Epithelial cell of prostate (primary cell): Measurements from ENCODE around the gene MARK1.
A peak's percentile ranks its signal among the peaks of the same experiment; 100 is the strongest.

Experiments
- DNase-seq: peaks from one replicate; pipeline ENCODE4 v3.0.0-alpha.2; 2011; ENCODE audit warnings: low read depth, low spot score
- H3K27ac ChIP-seq: fragments of 450-650 bp; 2 replicates; pipeline ENCODE4 v1.5.1; 2017; ENCODE audit warnings: mild to moderate bottlenecking

The MARK1 gene

DNA sequence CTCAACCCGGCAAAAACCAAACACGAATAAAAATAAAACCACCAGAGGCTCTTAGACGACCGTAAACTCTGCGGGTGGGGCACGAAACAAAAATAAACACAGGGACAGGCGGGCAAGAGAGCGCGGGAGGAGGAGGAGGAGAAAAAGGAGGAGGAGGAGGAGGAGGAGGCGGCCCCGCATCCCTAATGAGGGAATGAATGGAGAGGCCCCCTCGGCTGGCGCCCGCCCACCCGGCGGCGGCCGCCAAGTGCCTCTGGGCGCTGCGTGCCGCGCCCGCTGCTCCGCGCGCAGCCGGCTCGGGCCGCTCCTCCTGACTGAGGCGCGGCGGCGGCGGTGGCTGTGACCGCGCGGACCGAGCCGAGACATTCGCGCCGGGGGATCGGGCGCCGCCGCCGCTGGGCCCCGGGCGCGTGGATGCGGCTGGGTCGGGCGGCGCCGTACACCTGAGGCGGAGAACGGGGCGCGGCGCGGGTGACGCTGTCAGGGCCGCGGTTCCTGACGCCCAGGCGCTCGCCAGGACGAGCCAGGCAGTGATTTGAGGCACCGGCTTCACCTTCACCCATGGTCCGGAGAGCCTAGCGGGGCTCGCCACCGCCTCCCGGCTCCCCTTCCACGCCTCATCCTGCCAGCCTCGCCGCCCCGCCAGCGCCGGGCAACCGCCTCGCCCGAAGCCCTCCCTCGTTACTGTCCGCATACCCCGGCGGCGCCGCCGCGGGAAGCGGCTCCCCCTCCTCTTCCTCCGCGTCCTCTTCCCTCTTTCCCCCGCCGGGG, at the start of gene MARK1:
MARK1 (plus strand) TSS at position 229 of the 771 bp plus-strand sequence. CDS start 687 bp downstream, outside the sequence.
- H3K27ac ChIP-seq, result peak within 1 kb of the TSS; percentile 69
- no peak for DNase-seq

DNA sequence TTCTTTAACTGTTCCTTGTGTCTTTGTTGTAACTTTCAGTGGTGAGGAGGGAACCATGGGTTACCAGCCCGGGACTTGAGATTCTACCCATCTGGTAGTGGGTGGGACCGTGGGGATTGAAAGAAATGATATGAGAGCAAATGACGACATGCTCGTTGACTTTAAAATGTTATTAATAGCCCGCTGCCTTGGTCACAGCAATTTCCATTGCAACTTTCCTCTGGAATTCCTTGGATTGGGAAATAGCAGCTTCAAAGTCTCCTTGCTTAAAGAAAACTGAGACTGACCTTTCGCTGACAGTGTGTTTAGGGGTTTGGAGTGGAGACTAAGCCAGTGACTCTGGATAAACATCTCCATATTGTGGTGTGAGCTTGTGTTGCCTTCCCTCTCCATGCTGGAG, 44.2 kb upstream of the MARK1 start:
- DNase-seq, result no peak
- no peak overlapping the region for H3K27ac ChIP-seq

DNA sequence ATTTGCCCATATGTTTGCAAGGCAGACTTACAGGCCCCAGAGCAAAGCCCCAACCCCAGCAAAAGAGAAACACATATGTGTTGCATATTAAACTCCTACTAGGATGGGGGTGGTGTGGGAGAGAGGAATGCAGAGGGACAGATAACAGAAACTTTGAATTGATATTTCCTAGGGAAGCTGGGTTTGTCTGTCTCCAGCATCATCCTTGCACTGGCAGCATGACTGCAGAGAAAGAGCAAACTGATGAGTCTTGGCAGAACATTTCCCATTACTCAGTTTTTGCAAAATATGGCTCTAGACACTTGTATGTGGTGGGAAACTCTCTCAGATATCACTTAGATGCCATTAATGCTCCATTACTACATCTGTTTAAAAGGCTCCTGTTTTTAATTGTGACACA, 43.8 kb upstream of the MARK1 start:
- H3K27ac ChIP-seq, result no peak overlapping the region
- DNase-seq, result no peak

DNA sequence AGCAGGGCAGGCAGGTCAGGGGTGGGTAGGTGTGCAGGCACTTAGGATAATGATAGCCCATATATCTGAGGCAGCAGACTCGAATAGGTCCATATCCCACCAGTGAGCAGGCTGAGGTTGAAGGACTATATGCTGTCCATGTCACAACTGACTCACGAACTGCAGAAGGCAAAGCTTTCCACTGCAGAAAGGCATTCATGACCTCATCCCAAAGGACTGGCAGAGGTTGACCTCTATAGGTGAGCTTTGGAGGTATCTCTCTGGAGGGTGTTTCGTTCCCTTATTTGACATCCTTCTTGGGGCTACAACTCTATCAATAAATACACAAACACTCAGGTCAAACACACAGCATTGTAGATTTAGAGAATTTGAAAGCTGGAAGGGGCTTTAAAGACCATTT, 42.8 kb upstream of the MARK1 start:
- no peak for DNase-seq
- no peak overlapping the region for H3K27ac ChIP-seq

DNA sequence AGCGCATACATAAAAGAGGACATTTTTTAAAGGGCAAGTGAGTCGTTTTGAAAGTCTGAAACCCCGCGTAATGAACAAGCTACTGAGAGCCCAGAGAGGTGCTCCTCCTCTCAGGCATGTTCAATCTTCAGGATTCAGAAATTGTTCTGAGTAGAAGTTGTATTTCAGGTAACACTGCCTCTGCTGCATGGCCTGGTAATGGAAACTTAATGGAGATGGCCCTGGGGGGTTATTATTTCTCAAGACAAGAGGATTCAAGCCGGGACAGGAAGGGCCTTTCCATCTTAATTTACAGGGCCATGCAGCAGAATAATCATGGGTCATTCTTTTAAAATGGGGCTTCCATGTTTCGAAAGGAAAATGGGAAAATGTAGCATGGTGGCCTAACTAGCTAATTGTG, 42.1 kb upstream of the MARK1 start:
- no peak for DNase-seq
- H3K27ac ChIP-seq, result no peak overlapping the region

DNA sequence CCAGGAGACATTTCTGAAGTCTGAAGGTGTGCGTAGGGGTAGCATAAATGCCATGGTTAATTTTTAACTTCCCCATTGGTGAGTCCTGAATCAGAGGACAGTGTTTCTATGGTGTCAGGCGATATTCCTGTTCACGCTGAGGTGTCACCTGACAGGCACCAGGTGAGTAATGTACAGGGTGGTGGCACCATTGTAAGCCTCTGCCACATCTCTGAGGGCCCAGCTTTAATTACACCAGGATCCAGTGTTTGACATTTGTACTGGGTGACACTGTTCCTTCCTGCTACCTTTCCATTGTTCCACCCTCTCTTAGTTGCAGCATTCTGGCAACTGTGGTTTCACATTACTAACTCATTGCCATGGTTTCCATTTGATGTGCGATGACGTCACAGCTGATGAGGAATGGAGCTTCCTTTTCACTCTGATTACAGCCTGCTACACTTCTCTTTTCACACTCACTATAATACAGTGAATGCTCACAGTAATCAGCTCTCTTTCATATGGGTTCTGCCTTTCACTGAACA, 40.6 kb upstream of the MARK1 start:
- H3K27ac ChIP-seq, result peak overlapping the region; percentile 69
- DNase-seq, result peak; percentile 57

DNA sequence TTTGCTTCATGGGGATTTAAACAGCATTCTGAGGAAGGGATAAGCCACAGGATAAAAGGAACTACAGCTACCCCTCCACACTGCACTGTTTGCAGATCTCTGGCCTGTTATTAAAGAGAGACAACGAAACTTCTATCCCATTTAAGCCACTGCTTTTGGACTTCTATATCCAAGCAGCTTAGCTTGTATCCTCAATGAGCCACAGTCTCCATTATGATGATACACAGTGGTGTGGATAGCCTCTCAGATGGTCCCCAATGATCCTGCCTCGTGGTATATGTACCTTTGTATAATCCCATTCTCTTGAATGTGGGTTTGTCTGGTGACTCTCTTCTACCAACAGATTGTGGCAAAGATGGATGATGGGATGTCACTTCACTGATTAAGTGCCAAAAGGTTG, 36.0 kb upstream of the MARK1 start:
- no peak overlapping the region for H3K27ac ChIP-seq
- no peak for DNase-seq

DNA sequence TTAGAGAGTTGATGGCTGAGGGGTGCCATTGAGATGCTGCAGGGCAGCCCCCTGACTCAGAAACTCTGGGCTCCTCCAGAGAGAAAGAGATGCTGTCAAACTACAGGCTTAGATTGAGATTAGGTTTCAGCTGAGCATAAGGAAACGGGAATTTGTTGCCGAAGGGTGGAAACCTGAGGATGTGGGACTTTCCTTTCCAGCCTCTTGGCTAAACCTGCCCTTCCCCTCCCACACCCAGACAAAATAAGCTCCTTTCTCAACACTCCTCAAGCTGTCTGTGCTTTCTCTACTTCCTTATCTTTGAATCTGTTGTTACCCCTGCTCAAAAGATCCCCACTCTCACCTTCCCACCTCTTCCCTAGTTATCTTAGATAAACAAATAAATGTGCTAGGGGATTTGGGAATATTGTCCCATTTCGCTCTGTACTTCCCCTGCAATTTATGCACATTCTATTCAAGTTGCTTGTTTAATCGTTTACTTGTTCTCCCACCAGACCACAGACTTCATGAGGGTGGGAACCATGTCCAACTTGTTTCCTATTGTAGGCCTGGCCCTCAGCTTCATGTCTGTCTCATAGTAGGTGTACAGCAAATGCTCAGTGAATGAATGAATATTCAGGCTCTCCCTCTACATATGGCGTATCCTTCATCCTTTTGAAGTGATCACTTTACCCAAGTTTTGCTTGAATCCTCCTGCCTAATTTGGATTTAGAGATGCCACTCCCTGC, 30.6 kb upstream of the MARK1 start:
- DNase-seq, result no peak
- H3K27ac ChIP-seq, result peak overlapping the region; percentile 11

DNA sequence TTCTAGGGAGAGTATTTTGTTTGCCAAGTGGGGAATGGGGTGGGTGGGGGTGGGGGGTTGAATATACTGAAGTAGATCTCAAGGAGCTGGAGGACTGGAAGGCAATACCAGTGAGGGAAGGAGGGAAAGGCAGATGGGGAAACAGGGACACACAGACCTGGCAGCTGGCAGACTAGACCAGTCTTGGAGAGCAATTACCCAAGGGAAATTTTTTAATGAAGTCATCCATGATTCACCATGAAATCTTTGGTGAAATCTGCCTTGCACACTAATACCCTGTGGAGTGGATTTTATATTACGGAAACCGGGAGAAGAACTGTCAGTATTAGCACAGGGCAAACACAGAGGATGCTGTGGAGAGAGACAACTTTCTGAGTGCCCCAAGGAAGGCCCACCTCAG, 29.7 kb upstream of the MARK1 start:
- H3K27ac ChIP-seq, result peak overlapping the region; percentile 11
- peak; percentile 40 for DNase-seq

DNA sequence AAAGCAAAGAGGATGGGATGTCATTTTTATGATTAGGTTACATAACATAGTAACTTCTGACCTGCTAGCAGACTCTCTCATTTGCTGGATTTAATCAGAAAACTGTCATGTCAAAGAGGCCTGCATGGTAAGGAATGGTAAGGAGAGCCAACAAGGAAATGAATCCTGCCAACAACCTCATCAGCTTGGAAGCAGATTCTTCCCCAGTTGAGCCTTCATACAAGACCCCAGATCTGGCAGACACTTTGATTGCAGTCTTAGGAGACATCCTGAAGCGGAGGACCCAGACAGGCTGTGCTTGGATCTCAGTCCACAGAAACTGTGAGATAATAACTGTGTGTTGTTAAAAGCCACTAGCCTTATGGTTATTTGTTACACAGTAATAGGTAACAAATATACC, 27.6 kb upstream of the MARK1 start:
- H3K27ac ChIP-seq, result no peak overlapping the region
- DNase-seq, result no peak

DNA sequence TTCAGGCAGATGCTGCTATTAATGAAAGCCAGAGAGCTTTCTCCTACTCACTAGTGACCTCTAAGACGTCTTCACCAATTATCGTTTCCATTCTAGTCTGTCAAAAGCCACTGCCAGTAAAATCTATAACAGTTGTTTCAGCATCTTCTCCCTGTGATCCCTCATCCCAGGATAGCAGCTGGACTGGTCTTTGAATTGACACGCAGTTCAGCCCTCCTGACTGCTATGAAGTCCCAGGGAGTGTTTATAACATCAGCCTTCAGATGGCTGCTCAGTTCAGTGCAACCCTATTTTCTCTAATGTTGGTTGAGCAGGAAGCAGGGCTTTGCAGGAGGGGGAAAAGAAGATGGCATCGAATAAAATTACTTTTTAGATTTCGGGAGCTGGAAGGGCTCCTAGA, 23.6 kb upstream of the MARK1 start:
- no peak for DNase-seq
- H3K27ac ChIP-seq, result no peak overlapping the region

DNA sequence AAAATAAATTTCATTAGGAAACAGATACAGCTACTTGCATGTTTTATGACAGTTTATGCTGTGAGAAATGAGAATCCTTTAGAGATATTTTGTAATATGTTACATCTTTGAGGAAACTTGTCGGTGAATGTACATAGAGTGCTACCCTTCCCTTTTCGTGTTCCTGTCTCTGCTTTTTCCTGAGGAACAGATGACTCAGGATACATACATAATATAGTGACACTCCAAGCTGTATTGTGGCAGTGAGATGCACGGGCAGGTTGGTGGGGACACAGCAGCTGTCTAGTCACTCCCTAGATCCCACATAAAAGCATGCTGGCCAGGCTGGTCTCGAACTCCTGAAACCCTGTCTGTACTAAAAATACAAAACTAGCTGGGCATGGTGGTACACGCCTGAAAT, 20.9 kb upstream of the MARK1 start:
- no peak overlapping the region for H3K27ac ChIP-seq
- DNase-seq, result no peak

DNA sequence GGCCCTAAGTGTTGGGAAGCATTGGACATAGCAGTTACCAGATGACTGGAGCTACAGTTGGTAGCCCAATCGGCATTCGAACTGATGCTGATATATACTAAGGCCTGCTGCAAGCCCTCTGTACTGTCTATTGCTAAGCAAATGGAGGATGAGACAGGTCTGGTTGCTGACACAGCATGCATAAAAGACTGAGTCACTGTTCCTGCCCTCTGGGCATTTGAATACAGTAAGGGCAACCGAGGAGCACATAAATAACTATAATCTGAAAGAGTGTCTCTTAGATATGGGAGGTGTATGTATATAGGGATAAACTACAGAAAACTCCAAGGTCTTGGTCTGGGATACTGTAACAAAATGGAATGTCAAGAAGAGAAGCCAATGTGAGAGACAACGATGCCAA, 16.8 kb upstream of the MARK1 start:
- peak; percentile 74 for DNase-seq
- peak overlapping the region; percentile 38 for H3K27ac ChIP-seq

DNA sequence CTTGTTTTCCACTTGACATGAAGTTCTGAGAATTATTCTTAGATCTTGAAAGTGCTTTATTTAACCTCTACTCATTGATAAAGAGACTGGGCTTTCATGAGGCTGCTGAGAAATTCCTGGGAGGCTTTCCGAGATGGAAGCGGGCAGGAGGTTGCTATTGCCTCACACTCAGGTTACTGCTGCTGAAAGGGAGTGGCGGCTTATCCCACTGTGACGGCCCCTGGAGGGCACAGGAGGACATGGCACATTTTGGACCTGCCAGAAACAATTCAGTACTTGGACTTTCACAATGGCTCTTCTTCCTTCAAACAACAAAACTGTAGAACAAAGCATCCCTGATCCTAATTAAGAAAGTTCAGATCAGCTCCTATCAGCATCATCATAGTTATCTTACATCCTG, 16.2 kb upstream of the MARK1 start:
- peak overlapping the region; percentile 38 for H3K27ac ChIP-seq
- no peak for DNase-seq

DNA sequence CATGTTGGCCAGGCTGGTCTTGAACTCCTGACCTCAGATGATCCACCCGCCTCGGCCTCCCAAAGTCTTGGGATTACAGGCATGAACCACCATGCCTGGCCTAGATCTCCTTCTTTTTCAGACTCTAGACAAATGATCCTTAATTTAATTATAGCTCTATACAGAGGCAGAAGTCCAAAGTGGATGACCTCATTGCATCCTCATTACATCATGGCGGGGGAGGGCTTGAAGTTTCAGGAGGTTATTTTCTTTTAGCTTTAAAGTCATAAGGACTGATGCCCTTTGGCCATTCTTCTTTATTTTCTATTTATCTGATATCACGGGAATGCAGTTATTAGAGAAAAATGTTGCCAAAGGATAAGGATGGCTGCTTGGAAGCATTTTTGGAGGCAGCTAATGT, 14.1 kb upstream of the MARK1 start:
- H3K27ac ChIP-seq, result peak overlapping the region; percentile 98

DNA sequence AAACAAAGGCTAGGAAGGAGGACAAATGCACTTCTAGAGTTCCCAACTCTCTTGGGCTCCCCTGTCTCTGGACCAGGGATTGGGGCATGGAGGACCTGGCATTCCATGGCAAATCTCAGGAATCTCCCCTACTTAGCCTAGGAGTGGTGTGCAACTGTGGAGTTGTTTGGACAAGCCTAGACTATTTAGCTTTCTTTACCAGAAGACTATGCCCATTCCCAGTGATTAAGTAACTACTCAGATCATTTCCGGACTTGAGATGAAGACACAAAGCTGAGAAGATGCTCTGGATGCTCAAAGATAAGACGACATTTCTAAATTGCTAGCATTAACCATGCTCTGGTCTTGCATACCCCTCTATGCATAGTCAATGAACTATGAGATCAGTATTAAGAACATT, 13.7 kb upstream of the MARK1 start:
- peak overlapping the region; percentile 98 for H3K27ac ChIP-seq
- no peak for DNase-seq

More for the DNA sequence above, 14.1 kb upstream of the MARK1 start:
- DNase-seq, result no peak

DNA sequence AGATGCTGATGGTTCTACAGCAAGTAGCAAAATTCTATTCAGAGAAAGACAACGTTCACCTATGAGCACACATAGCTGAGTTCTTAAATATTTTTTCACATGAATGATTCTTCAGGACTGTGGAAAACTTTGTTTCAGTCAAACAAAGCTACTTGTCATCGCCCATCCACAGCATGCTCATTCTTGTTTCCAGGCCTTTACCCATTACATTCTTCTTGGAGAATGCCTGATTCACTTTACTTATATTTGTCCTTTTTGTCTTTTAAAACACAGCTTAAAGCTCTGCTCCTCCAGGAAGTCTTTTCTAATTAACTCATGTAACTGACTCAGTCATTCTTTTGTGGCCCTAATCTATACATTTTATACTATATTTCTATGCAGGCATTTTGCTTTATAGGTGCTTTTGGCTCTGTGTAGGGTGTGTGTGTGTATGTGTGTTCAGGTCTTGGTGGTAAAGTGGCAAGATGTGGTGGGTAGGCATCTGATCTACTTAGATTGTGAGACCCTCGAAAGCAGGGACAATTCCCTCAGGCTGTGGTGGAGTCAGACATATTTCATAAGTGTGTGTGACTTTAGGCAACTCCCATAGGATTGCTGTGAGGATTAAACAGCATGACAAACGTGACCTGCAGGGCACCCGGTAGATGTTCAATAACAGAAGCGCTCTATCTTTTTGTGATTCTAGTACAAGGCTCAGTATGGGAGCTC, 11.8 kb upstream of the MARK1 start:
- peak; percentile 87 for DNase-seq
- H3K27ac ChIP-seq, result peak overlapping the region; percentile 98

DNA sequence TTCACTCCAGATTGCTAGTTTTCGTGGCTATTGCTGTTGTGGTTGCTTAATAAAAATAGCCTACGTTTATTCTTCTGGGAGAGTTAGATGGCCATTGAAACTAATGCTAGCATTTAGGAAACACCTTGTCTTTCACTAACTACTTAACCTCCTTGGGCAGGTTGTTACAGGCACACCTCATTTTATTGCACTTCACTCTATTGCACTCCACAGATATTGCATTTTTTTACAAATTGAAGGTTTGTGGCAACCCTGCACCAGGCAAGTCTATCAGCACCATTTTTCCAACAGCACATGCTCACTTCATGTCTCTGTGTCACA, 11.3 kb upstream of the MARK1 start:
- no peak for DNase-seq
- peak overlapping the region; percentile 98 for H3K27ac ChIP-seq

DNA sequence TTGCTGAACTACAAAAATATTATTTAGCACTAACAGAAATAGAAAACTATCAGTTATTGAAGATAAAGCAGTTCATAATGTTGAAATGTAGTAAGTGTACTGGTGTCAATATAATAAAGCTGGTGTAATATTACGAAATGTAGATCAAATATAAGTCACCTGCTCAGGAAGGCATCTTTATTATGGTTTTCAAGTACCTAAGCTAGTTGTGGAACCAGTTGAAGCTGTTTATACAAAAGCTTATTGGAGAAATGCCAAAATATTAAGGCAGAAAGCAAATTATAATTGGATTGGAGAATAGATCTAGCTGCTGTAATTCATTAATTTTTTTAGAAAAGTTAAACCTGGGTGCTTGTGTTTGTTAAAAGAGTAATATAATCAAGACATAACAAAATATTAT, 6.2 kb upstream of the MARK1 start:
- peak overlapping the region; percentile 19 for H3K27ac ChIP-seq
- peak; percentile 55 for DNase-seq

DNA sequence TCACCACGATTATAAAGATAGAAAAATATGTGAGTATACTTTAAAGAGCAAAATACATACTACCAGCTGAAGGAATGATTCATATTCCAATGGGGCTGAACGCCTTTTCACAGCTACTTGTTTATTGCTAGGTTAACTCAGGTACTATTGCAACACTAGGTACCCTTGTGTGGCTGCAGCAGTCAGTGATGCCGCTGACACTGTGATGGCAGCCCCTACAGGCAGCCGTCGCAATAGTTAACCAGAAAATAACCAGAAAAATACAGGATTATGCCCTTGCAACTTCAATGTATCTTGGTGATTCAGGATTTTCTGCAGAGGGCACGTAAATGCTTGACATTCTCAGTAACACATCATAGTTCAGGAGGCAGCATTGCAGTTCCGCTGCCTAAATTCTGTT, 1.6 kb upstream of the MARK1 start:
- no peak for DNase-seq
- no peak overlapping the region for H3K27ac ChIP-seq

DNA sequence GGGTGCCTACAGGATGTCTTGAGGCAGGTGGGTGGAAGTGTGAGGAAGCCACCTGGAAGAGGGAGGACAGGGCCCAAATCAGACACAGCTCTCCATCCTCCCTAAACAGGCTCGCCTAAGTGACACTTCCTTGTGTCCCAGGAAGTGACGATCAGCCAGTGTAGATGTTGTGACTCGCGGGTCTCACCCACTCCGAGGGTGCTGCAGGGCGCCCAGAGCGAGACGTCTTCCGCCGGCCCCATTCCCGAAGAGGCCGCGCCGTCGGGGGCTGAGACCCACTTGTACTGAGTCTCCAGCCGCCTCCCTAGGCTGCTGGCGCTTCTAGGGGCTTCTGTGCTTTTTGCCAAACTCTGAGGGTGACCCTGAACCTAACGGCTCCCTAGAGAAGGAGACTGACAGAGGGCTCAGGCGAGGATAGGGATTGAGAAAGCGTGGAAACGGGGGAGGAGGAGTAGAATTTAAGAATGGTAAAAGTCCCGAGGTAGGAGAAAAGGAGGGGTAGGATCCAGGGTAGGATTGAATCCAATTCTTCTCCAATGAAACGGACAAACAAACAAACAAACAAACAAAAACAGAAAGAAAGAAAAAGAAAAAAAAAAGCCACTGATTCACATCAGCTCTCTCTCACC, 543 bp upstream of the MARK1 start:
- peak overlapping the region; percentile 69 for H3K27ac ChIP-seq
- DNase-seq, result no peak
